Endodermal cell (in vitro differentiated cells): Measurements from ENCODE around the gene ZNF423. TPM values are rescaled to one million over a fixed set of nuclear protein-coding genes. Genes with fewer than 3 reads are reported as not detected.

ENCODE experiments used
- DNase-seq: peaks from one replicate; pipeline ENCODE4 v3.0.0-alpha.2; 2017
- H3K27ac ChIP-seq: 2 replicates; pipeline ENCODE4 v1.5.1; 2013; ENCODE audit warnings: mild to moderate bottlenecking, low read depth, low read length, moderate library complexity
- H3K27me3 ChIP-seq: 2 replicates; pipeline ENCODE4 v1.6.1; 2013; ENCODE audit warnings: mild to moderate bottlenecking, low read length, moderate library complexity; ENCODE audit not compliant: insufficient read depth, control insufficient read depth, poor library complexity, severe bottlenecking
- H3K36me3 ChIP-seq: 2 replicates; pipeline ENCODE4 v1.7.0; 2013; ENCODE audit warnings: mild to moderate bottlenecking, low read length, moderate library complexity; ENCODE audit not compliant: control insufficient read depth, insufficient read depth
- H3K4me1 ChIP-seq: one replicate; pipeline ENCODE4 v1.7.0; 2013; ENCODE audit warnings: low read length; ENCODE audit not compliant: control insufficient read depth, insufficient read depth
- H3K4me3 ChIP-seq: 2 replicates; pipeline ENCODE4 v1.5.1; 2013; ENCODE audit warnings: mild to moderate bottlenecking, low read length, moderate library complexity
- H3K9ac ChIP-seq: 2 replicates; pipeline ENCODE4 v1.6.1; 2013; ENCODE audit warnings: mild to moderate bottlenecking, low read length, moderate library complexity; ENCODE audit not compliant: poor library complexity, severe bottlenecking; ENCODE audit errors: extremely low read depth
- H3K9me3 ChIP-seq: 2 replicates; pipeline ENCODE4 v1.6.1; 2013; ENCODE audit warnings: mild to moderate bottlenecking, low read length, moderate library complexity; ENCODE audit not compliant: control insufficient read depth
- H3K27ac Mint-ChIP-seq: 2 replicates; pipeline ENCODE4 v1.8.0; 2020; ENCODE audit warnings: mixed read lengths
- H3K27me3 Mint-ChIP-seq: 2 replicates; pipeline ENCODE4 v1.8.0; 2021; ENCODE audit warnings: mild to moderate bottlenecking, mixed read lengths; ENCODE audit not compliant: insufficient read depth
- H3K36me3 Mint-ChIP-seq: 2 replicates; pipeline ENCODE4 v1.8.0; 2020; ENCODE audit warnings: low read depth, mixed read lengths
- H3K4me1 Mint-ChIP-seq: 2 replicates; pipeline ENCODE4 v1.8.0; 2020; ENCODE audit warnings: mixed read lengths
- H3K4me3 Mint-ChIP-seq: 2 replicates; pipeline ENCODE4 v1.8.0; 2020; ENCODE audit warnings: mild to moderate bottlenecking, moderate library complexity, mixed read lengths
- H3K9me3 Mint-ChIP-seq: 2 replicates; pipeline ENCODE4 v1.8.0; 2020; ENCODE audit warnings: mild to moderate bottlenecking, mixed read lengths
- WGBS, 2 experiments: methylation state at CpG; one replicate each; pipeline versions ENCODE4 v1.1.5 to v1.1.7; 2013; ENCODE audit warnings: missing lambda C conversion rate in 2 of 2, mixed read lengths in 1 of 2; ENCODE audit not compliant: insufficient coverage in 1 of 2, insufficient read length in 1 of 2; 5-methylcytosine and 5-hydroxymethylcytosine counted together
- total RNA-seq, 2 donors: library from RNA; stranded (reverse); fragmentation: NEBNext Ultra II Directional in 1 of 2; extraction: Animal tissue kit (Norgen Biotek cat#: 25700) in 1 of 2; gene quantifications; 2 replicates in 1 of 2; 3 replicates in 1 of 2; pipeline ENCODE4 v1.2.1, GENCODE V29; 2021
- TF ChIP-seq, protein P1 (sequence below): fragments of 200-600 bp; sonication (generic); conservative IDR thresholded peaks from 2 replicates; pipeline ENCODE4 v1.5.0; 2021; ENCODE audit warnings: antibody characterized with exemption, mild to moderate bottlenecking

The ZNF423 gene
- total RNA-seq, 2 donors from 2014 or later, result 30.3 to 41.9 TPM

DNA sequence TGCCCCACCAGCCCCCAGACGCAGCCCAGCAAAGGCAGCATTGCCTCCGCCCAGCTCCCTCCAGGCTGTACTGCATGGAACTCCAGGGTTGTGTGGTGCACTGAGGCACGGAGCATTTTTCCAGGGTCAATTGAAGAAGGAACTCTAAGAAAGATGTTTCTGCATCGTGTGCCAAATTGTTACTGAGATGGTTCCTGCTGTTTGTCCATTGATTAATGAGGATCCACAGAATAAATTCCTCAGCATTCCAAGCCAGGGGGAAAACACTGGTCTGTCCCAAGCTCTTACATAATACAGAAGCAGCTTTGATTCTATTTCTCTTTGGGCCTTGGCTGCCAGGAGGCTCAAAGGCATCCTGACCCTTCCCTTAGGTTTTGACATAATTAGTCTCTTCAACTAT is 80.9 kb downstream of the ZNF423 start:
- Mint-ChIP-seq H3K9me3 (no peaks in the 10 kb centered on the region), H3K27ac (no peak overlapping the region), H3K36me3 (peaks cover 7% of the 10 kb centered on the region), H3K27me3 (no peaks in the 10 kb centered on the region), H3K4me3 (no peak overlapping the region), H3K4me1 (peaks cover 18% of the 10 kb centered on the region)
- H3K4me1 ChIP-seq, result peaks cover 4% of the 10 kb centered on the region
- no peaks in the 10 kb centered on the region for H3K27me3 ChIP-seq
- H3K9me3 ChIP-seq, result no peaks in the 10 kb centered on the region
- DNase-seq, result no peak
- no peak overlapping the region for H3K9ac ChIP-seq
- no peaks in the 10 kb centered on the region for H3K36me3 ChIP-seq
- H3K27ac ChIP-seq, result peak overlapping the region; percentile 18
- 81 to 97% methylated on average over 4 of the region's 4 CpGs for WGBS, 2 experiments
- H3K4me3 ChIP-seq, result no peak overlapping the region
- TF ChIP-seq, protein P1, sequence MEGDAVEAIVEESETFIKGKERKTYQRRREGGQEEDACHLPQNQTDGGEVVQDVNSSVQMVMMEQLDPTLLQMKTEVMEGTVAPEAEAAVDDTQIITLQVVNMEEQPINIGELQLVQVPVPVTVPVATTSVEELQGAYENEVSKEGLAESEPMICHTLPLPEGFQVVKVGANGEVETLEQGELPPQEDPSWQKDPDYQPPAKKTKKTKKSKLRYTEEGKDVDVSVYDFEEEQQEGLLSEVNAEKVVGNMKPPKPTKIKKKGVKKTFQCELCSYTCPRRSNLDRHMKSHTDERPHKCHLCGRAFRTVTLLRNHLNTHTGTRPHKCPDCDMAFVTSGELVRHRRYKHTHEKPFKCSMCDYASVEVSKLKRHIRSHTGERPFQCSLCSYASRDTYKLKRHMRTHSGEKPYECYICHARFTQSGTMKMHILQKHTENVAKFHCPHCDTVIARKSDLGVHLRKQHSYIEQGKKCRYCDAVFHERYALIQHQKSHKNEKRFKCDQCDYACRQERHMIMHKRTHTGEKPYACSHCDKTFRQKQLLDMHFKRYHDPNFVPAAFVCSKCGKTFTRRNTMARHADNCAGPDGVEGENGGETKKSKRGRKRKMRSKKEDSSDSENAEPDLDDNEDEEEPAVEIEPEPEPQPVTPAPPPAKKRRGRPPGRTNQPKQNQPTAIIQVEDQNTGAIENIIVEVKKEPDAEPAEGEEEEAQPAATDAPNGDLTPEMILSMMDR, result no peak

DNA sequence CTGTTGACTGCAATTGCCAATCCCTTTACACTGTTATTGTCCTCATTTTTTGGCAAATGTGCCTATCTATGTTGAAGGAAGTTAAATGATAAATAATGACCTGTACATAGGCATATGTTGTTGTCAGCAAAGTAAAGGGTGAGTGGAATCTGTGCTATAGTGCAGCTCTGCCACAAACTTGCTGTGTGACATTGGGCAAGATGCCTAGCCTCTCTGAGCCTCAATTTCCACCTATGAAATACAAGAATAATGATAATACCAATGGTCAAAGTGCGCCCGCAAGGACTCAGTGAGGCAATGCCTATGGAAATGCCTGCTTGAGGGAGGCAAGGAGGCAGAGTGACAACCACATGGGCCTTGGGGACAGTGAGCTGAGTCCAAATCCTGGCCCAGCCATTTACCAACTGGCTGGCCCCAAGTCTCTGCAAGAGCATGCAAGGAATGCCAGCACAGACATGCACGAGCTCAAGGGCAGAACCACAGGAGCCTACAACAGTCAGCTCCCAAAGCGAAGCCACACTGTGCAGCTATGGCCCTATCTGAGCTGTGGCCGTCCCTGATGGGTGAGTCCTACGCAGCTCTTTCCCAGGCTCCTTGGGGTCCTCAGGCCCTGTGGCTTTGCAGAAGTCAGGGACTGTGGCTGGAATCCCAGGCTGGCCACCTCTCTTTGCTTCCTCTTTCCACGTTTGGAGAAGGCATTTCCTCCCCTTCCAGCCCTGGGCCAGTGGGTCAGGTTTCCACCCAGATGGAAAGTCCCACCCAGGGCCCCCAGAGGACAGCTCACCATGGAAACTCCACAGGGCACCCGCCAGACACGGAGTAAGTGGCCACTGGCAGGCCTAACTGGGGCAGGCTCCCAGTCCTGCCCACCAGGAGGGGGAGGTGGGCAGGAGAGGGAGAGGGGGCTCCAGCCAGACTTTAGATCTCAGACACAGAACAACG is 82.1 kb downstream of the ZNF423 start:
- H3K9me3 ChIP-seq, result no peaks in the 10 kb centered on the region
- no peak overlapping the region for H3K4me3 ChIP-seq
- H3K9me3 Mint-ChIP-seq, result no peaks in the 10 kb centered on the region
- no peak overlapping the region for H3K9ac ChIP-seq
- H3K4me3 Mint-ChIP-seq, result no peak overlapping the region
- peaks cover 4% of the 10 kb centered on the region for H3K4me1 ChIP-seq
- H3K27ac ChIP-seq, result no peak overlapping the region
- H3K36me3 Mint-ChIP-seq, result peaks cover 7% of the 10 kb centered on the region
- TF ChIP-seq, protein P1, result no peak
- no peak for DNase-seq
- 83 to 86% methylated on average over 7 to 10 of the region's 10 CpGs for WGBS, 2 experiments
- peaks cover 18% of the 10 kb centered on the region for H3K4me1 Mint-ChIP-seq
- H3K27me3 Mint-ChIP-seq, result no peaks in the 10 kb centered on the region
- no peaks in the 10 kb centered on the region for H3K27me3 ChIP-seq
- H3K36me3 ChIP-seq, result no peaks in the 10 kb centered on the region
- peak overlapping the region; percentile 30 for H3K27ac Mint-ChIP-seq

DNA sequence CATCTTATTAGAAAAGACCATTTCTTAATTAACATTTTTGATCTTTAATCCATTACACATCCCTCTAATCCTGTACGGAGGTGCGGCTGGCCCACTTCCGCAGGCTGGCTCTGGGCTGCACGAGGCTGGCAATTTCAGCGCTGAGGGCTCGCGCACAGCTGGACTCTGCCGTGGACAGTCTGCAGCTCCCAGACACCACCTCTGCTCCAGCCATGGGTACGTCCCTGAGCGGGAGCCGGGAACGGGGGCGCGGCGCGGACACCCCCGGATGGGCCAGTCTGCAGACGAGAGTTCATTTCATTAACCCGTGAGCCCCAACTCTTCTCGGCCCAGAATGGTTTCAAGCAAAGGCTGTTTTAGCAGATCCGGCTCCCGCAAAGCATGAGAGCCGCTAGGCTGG is 87.9 kb downstream of the ZNF423 start:
- H3K4me3 ChIP-seq, result no peak overlapping the region
- Mint-ChIP-seq H3K4me3 (no peak overlapping the region), H3K27ac (no peak overlapping the region), H3K27me3 (no peaks in the 10 kb centered on the region), H3K36me3 (peaks cover 9% of the 10 kb centered on the region), H3K9me3 (no peaks in the 10 kb centered on the region), H3K4me1 (no peaks in the 10 kb centered on the region)
- TF ChIP-seq, protein P1, result no peak
- H3K9ac ChIP-seq, result no peak overlapping the region
- WGBS, 2 experiments, result 92 to 97% methylated on average over 16 to 23 of the region's 23 CpGs
- H3K27me3 ChIP-seq, result no peaks in the 10 kb centered on the region
- H3K36me3 ChIP-seq, result no peaks in the 10 kb centered on the region
- no peak for DNase-seq
- no peaks in the 10 kb centered on the region for H3K4me1 ChIP-seq
- H3K9me3 ChIP-seq, result no peaks in the 10 kb centered on the region
- H3K27ac ChIP-seq, result peak overlapping the region; percentile 47
